GM13976 (cell line): ENCODE measurements around the gene TRAF4.
"Not testable (repeated sequence)": the region's sequence is repeated elsewhere in the genome, so short reads cannot be mapped to it uniquely, and the experiment has no call there.

Source experiments
- DNase-seq: peaks from one replicate; pipeline ENCODE4 v3.0.0; 2012; ENCODE audit warnings: low spot score
- in situ Hi-C: fragments of 300-500 bp; cut with MboI; formaldehyde crosslinking; loops from one replicate; pipeline ENCODE4 v1.12.0; 2022; ENCODE audit warnings: low sequenced_read_pairs, mixed read lengths, inconsistent platforms; ENCODE audit not compliant: unreplicated experiment
- TF ChIP-seq, protein P1 (sequence below): IDR thresholded peaks from 2 replicates; pipeline ENCODE4 v1.5.1; 2012; ENCODE audit warnings: borderline replicate concordance, mild to moderate bottlenecking; ENCODE audit not compliant: insufficient read depth; ENCODE audit errors: extremely low read depth, missing control alignments, control extremely low read depth

Gene TRAF4

DNA sequence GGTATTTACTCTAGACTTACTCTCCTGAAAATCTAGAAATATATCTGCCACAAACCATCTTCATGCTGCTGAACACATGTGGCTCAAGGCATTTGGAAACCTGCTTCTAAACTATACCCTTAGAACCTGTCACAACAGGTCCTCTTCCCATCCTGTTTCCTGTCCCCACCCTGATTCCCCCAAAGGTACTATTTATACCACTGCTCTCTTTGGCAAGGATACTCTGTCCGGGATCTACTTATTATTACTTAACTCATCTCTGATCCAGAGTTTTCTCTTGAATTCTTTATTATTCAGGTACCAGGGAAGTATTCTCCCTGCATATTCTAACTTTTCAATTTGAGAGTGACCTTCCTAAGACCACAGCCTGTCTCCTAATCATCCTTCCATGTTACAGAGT is 33.4 kb downstream of the TRAF4 start:
- in situ Hi-C loops: no loop called here
- DNase-seq: no peak
- TF ChIP-seq, protein P1, sequence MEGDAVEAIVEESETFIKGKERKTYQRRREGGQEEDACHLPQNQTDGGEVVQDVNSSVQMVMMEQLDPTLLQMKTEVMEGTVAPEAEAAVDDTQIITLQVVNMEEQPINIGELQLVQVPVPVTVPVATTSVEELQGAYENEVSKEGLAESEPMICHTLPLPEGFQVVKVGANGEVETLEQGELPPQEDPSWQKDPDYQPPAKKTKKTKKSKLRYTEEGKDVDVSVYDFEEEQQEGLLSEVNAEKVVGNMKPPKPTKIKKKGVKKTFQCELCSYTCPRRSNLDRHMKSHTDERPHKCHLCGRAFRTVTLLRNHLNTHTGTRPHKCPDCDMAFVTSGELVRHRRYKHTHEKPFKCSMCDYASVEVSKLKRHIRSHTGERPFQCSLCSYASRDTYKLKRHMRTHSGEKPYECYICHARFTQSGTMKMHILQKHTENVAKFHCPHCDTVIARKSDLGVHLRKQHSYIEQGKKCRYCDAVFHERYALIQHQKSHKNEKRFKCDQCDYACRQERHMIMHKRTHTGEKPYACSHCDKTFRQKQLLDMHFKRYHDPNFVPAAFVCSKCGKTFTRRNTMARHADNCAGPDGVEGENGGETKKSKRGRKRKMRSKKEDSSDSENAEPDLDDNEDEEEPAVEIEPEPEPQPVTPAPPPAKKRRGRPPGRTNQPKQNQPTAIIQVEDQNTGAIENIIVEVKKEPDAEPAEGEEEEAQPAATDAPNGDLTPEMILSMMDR: no peak

DNA sequence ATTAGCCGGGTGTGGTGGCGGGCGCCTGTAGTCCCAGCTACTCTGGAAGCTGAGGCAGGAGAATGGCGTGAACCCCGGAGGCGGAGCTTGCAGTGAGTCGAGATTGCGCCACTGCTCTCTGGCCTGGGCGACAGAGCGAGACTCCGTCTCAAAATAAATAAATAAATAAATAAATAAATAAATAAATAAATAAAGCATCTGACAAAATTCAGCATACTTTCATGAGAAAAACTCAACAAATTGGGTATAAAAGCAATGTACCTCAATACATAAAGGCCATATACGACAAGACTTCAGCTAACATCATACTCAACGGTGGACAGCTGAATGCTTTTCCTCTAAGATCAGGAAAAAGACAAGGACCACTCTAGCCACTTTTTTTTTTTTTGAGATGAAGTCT is 35.8 kb downstream of the TRAF4 start:
- in situ Hi-C loops, DNase-seq: not testable (repeated sequence)

DNA sequence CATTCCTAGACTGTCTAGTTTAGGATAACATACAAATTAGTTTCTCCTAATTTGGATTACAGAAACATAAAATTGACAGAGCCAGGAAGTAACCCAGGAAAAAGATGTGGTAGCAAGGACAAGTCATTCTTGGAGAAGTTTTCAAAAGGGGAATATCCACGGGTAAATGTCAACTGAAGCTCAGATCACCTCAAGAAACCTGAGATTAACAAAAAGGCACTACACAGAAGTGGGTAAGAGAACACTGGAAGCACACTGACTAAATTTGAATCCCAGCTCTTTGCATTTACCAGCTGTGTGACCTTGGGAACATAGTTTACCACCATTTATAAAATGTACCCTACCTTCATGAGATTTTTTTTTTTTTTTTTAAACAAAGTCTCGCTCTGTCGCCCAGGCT is 39.4 kb downstream of the TRAF4 start:
- in situ Hi-C loops: no loop called here
- TF ChIP-seq, protein P1: no peak
- DNase-seq: no peak

DNA sequence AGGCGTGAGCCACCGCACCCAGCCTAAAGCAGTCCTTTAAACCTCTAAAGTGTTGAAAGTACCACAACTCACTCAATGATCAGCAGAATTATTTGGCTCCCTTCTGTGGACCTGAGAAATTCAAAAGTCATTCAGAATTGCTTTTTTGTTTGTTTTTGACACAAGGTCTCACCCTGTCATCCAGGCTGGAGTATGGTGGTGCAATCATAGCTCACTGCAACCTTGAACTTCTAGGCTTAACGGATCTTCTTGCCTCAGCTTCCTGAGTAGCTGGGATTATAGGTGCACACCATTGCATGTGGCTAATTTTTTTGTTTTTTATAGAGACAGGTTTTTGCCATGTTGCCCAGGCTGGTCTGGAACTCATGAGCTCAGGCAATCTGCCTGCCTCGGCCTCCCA is 44.3 kb downstream of the TRAF4 start:
- TF ChIP-seq, protein P1: no peak
- in situ Hi-C loops: no loop called here
- no peak for DNase-seq

DNA sequence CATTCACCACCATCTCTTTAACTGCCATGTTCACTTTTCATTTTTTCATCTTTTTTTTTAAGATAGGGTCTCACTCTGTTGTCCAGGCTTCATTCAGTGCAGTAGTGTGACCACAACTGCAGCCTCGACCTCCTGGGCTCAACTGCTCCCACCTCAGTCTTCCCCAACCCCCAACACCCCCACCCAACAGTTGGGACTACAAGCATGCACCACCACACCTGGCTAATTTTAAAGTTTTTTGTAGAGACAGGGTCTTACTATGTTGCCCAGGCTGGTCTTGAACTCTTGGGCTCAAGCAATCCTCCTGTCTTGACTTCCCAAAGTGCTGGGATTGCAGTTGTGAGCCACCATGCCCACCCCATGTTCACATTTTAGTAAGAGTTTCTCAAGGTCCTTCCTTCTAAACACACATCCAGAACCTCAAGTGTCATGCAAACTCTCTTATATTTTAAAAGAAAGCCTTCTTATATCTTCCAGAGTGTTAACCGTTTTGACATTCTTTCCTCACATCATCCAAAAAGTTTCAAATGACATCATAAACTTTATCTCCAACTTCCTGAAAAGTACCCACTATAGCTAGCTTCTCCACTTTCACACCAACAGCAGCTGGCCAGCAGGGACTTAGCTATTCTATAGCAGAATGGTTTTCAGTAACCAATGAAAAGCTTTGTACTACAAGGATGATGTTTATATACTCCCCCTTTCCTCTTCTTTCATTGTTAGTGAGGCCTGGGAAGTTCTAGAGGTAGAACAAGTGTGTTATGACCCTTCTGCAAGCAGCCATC is 49.3 kb downstream of the TRAF4 start:
- TF ChIP-seq, protein P1: no peak
- in situ Hi-C loops: no loop called here
- no peak for DNase-seq

DNA sequence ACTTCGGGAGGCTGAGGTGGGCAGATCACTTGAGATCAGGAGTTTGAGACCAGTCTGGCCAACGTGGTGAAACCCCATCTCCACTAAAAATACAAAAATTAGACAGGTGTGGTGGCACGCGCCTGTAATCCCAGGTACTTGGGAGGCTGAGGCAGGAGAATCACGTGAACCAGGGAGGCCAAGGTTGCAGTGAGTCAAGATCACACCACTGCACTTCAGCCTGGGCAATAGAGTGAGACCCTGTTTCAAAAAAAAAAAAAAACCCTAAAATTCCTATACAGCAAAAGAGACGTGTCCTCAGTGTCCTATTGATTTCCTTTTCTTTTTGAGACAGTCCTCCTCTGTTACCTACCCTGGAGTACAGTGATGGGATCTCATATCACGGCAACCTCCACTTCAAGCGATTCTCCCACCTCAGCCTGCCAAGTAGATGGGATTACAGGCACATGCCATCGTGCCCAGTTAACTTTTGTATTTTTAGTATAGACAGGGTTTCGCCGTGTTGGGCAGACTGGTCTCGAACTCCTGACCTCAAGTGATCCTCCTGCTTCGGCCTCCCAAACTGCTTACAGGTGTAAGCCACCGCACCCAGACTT is 51.1 kb downstream of the TRAF4 start:
- in situ Hi-C loops, DNase-seq: not testable (repeated sequence)

DNA sequence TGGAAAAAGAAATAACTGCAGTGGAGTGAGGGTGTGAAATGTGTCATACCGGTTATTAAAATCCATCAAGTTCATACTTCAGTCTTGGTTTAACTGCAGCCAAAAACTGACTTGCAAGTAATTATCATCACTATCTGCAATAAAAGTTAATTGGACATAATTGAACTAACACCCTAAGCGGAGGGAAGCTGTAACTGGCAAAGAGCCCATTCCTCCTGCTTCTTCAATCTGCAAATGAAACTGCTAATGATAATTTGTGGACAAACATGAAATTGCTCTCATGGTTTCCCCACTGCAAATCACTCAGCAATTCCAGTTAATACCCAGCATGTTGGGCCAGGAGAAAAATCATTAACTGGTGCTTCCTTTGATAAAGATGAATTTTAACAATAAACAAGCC is 52.3 kb downstream of the TRAF4 start:
- in situ Hi-C loops: no loop called here
- TF ChIP-seq, protein P1: no peak
- DNase-seq: no peak
